Endothelial cell of umbilical vein (primary cell): ENCODE results near the gene GSG1L. TPM values are rescaled to one million over a fixed set of nuclear protein-coding genes. Genes with fewer than 3 reads are reported as not detected.

Source experiments
- BruUV-seq: library from RNA; stranded (reverse); fragments of 400-500 nt; replicated peaks from 2 replicates; lab custom pipeline; 2021; lab: Mats Ljungman, UMichigan
- CTCF ChIA-PET: fragments of 300-600, 350-600 bp; sonication (Branson Sonifier 250); formaldehyde crosslinking; loops from one replicate; lab custom pipeline; 2021; ENCODE audit warnings: antibody characterized with exemption, inconsistent platforms; lab: Charles Lee
- POLR2A ChIA-PET: fragments of 300-600, 350-600 bp; sonication (Branson Sonifier 250); formaldehyde crosslinking; loops from one replicate; lab custom pipeline; 2021; ENCODE audit warnings: antibody characterized with exemption, inconsistent platforms; lab: Charles Lee
- DNase-seq: peaks from one replicate; pipeline ENCODE4 v3.0.0-alpha.2; 2011; ENCODE audit warnings: low read depth, low spot score
- FAIRE-seq: peaks from 2 replicates; lab custom pipeline; 2011; peaks lifted over from hg19 to GRCh38; lab: Jason Lieb, UNC
- H2AFZ ChIP-seq: 2 replicates; pipeline ENCODE4 v1.6.0; 2012; ENCODE audit warnings: low read depth, low read length, control low read depth, inconsistent platforms
- H3K27ac ChIP-seq: 2 replicates; pipeline ENCODE4 v1.5.1; 2011; ENCODE audit warnings: low read depth, mild to moderate bottlenecking, control low read depth, low read length, moderate library complexity; ENCODE audit not compliant: insufficient read depth
- H3K27me3 ChIP-seq, 2 experiments: 2 replicates each; pipeline versions ENCODE4 v1.6.0 to v1.6.1; 2011; ENCODE audit warnings: low read length in 2 of 2, mixed read lengths in 1 of 2; ENCODE audit not compliant: control insufficient read depth in 2 of 2, insufficient read depth in 2 of 2
- H3K36me3 ChIP-seq, 2 experiments: 2 replicates in 1 of 2; 3 replicates in 1 of 2; pipeline ENCODE4 v1.5.1; 2011; ENCODE audit warnings: low read length in 2 of 2, mild to moderate bottlenecking in 1 of 2, moderate library complexity in 1 of 2; ENCODE audit not compliant: control insufficient read depth in 2 of 2, insufficient read depth in 2 of 2; ENCODE audit errors: extremely low read depth in 1 of 2
- H3K4me1 ChIP-seq: 3 replicates; pipeline ENCODE4 v1.5.1; 2011; ENCODE audit warnings: mild to moderate bottlenecking, low read length; ENCODE audit not compliant: control insufficient read depth, insufficient read depth; ENCODE audit errors: extremely low read depth
- H3K4me2 ChIP-seq: 2 replicates; pipeline ENCODE4 v1.6.1; 2011; ENCODE audit warnings: low read length, control low read depth, mixed read lengths; ENCODE audit not compliant: insufficient read depth
- H3K4me3 ChIP-seq, 3 experiments: fragments of 200-600 bp in 1 of 3; sonication (generic), shearing (Covaris generic) in 1 of 3; replicated peaks in 1 of 3; 2 replicates each; pipeline ENCODE4 v1.5.1; 2011 to 2016; ENCODE audit warnings: control low read depth in 3 of 3, low read length in 3 of 3, mild to moderate bottlenecking in 2 of 3, inconsistent platforms in 1 of 3, low read depth in 1 of 3, moderate library complexity in 1 of 3; ENCODE audit not compliant: insufficient read depth in 1 of 3
- H3K79me2 ChIP-seq: 2 replicates; pipeline ENCODE4 v1.6.0; 2012; ENCODE audit warnings: low read length, inconsistent platforms; ENCODE audit not compliant: control insufficient read depth, insufficient read depth
- H3K9ac ChIP-seq: replicated peaks from 2 replicates; pipeline ENCODE3; 2011; ENCODE audit warnings: low read length, control low read depth; ENCODE audit not compliant: insufficient read depth; ENCODE audit errors: extremely low read depth
- H3K9me1 ChIP-seq: replicated peaks from 3 replicates; pipeline ENCODE4 v1.6.0; 2011; ENCODE audit warnings: mild to moderate bottlenecking, low read length; ENCODE audit not compliant: control insufficient read depth, insufficient read depth; ENCODE audit errors: extremely low read depth
- H3K9me3 ChIP-seq: replicated peaks from 2 replicates; pipeline ENCODE4 v1.5.1; 2012; ENCODE audit warnings: low read length, inconsistent platforms; ENCODE audit not compliant: control insufficient read depth, insufficient read depth
- H4K20me1 ChIP-seq: replicated peaks from 2 replicates; pipeline ENCODE3; 2011; ENCODE audit warnings: mild to moderate bottlenecking, low read length; ENCODE audit not compliant: control insufficient read depth, insufficient read depth; ENCODE audit errors: extremely low read depth
- CTCF ChIP-seq, 2 donors: IDR thresholded peaks; 1 replicate in 1 of 2; 2 replicates in 1 of 2; pipeline ENCODE4 v1.5.1; 2011; ENCODE audit warnings: low read length in 2 of 2, mild to moderate bottlenecking in 2 of 2, moderate library complexity in 2 of 2, control low read depth in 1 of 2, inconsistent platforms in 1 of 2, low read depth in 1 of 2; ENCODE audit not compliant: insufficient read depth in 1 of 2; ENCODE audit errors: extremely low read depth in 1 of 2
- EZH2 ChIP-seq: IDR thresholded peaks from 2 replicates; pipeline ENCODE4 v1.6.1; 2012; ENCODE audit warnings: borderline replicate concordance, low read depth, mild to moderate bottlenecking, moderate library complexity, low read length, inconsistent platforms; ENCODE audit not compliant: severe bottlenecking
- FOS ChIP-seq: IDR thresholded peaks from 2 replicates; pipeline ENCODE4 v1.6.1; 2011; ENCODE audit warnings: mild to moderate bottlenecking, low read length, moderate library complexity, borderline replicate concordance; ENCODE audit not compliant: insufficient read depth
- GATA2 ChIP-seq: IDR thresholded peaks from 2 replicates; pipeline ENCODE4 v1.7.0; 2011; ENCODE audit warnings: low read depth, mild to moderate bottlenecking, moderate library complexity, mixed read lengths, low read length; ENCODE audit not compliant: insufficient read length, insufficient read depth
- JUN ChIP-seq: IDR thresholded peaks from 2 replicates; pipeline ENCODE4 v1.6.1; 2011; ENCODE audit warnings: borderline replicate concordance, low read depth; ENCODE audit not compliant: insufficient read length, insufficient read depth
- MAX ChIP-seq: IDR thresholded peaks from 2 replicates; pipeline ENCODE4 v1.6.1; 2011; ENCODE audit not compliant: insufficient read depth, insufficient read length
- MYC ChIP-seq: IDR thresholded peaks from one replicate; pipeline ENCODE4 v1.6.1; 2011; ENCODE audit warnings: mild to moderate bottlenecking, low read depth, low read length
- POLR2A ChIP-seq: IDR thresholded peaks from 2 replicates; pipeline ENCODE4 v1.6.1; 2012; ENCODE audit warnings: low read depth, mild to moderate bottlenecking, control low read depth, low read length
- POLR2AphosphoS5 ChIP-seq: IDR thresholded peaks from 2 replicates; pipeline ENCODE4 v1.6.1; 2012; ENCODE audit warnings: low read depth, mild to moderate bottlenecking, control low read depth, low read length, moderate library complexity; ENCODE audit not compliant: insufficient read depth
- dilution Hi-C: fragments of 300-500 bp; cut with MboI; formaldehyde crosslinking; loops from one replicate; pipeline ENCODE4 v1.15.0; 2019; ENCODE audit warnings: low sequenced_read_pairs; ENCODE audit not compliant: extremely low pct_ligation_motif_present
- intact Hi-C: fragments of 100-400 bp; cut with micrococcal nuclease; formaldehyde crosslinking; loops from one replicate; pipeline ENCODE4 v1.10.0; 2022
- polyA plus RNA-seq, 4 experiments: library from polyadenylated mRNA; depleted of rRNA in 3 of 4; stranded (reverse) in 3 of 4; unstranded in 1 of 4; fragments of >200 nt; gene quantifications; 2 replicates each; pipeline versions ENCODE4 v1.2.1 to v1.2.3, GENCODE V29; 2011 to 2012; ENCODE audit warnings: missing spikeins in 1 of 4
- total RNA-seq: library from RNA; stranded (reverse); gene quantifications from 2 replicates; pipeline ENCODE4 v1.2.3, GENCODE V29; 2021

GSG1L gene
- total and polyA plus RNA-seq, 2 donors (not counting 3 experiments of a cell fraction or from before 2014, with no cell fraction given): 0.06 TPM; not detected in 1

DNA sequence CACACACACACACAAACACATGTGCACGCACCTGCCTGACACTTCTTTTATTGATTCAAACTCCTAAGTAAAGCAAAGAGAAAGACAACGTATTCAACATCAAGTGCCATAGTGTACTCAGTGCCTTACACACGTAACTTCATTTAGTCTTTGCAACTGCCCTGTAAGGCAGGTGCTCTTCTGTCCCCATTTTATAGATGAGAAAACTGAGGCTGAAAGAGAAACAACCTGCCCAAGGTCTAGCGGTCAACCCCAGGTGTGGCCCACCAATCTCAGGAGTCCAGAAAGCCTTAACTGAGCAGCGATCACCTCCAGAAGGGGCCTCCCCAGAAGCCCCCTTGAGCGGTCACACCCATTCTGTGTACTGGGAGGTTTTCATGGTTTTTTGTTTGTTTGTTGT, 10.3 kb upstream of the GSG1L start:
- no peak for TF ChIP-seq JUN
- TF ChIP-seq POLR2A: no peak
- no peak for TF ChIP-seq FOS
- no peak for TF ChIP-seq POLR2AphosphoS5
- no peak for TF ChIP-seq MAX
- TF ChIP-seq MYC: no peak
- TF ChIP-seq GATA2: no peak
- TF ChIP-seq CTCF (IDR thresholded peaks at IDR 0.05; ENCODE audit: extremely low read depth in 1 of 2, insufficient read depth in 1 of 2, low read depth in 1 of 2, low read length in 2 of 2): no peak
- TF ChIP-seq EZH2: no peak
- intact Hi-C loops: no loop called here
- DNase-seq: no peak
- Histone ChIP-seq H2AFZ (no peak overlapping the region), H3K4me2 (no peak overlapping the region), H3K4me3 (no peak overlapping the region), H3K27ac (no peak overlapping the region), H3K4me1 (no peaks in the 10 kb centered on the region), H3K9ac (no peak overlapping the region), H3K9me1 (no peaks in the 10 kb centered on the region), H3K9me3 (no peaks in the 10 kb centered on the region), H3K27me3 (peaks cover 0 to 2% of the 10 kb centered on the region in 2 experiments), H3K36me3 (no peaks in the 10 kb centered on the region), H4K20me1 (no peaks in the 10 kb centered on the region), H3K79me2 (no peaks in the 10 kb centered on the region)
- dilution Hi-C loops: no loop called here
- FAIRE-seq: no peak
- BruUV-seq: no TSS peak
- CTCF ChIA-PET: no interaction called here
- POLR2A ChIA-PET: no interaction called here
